HT1080 (cell line): ENCODE results near the gene GALNT6. TPM values are rescaled to one million over a fixed set of nuclear protein-coding genes. Genes with fewer than 3 reads are reported as not detected.
"Not testable (repeated sequence)": the region's sequence is repeated elsewhere in the genome, so short reads cannot be mapped to it uniquely, and the experiment has no call there.

ENCODE experiments used
- DNase-seq: peaks from one replicate; pipeline ENCODE4 v3.0.0-alpha.2; 2015; ENCODE audit warnings: low read depth
- total RNA-seq: library from RNA; depleted of rRNA; stranded (reverse); fragments of >200 nt; shearing (Covaris generic); gene quantifications from 2 replicates; pipeline ENCODE4 v1.2.3, GENCODE V29; 2014

The GALNT6 gene
- total RNA-seq, 1 experiment from 2014 or later = 58.9 TPM

DNA sequence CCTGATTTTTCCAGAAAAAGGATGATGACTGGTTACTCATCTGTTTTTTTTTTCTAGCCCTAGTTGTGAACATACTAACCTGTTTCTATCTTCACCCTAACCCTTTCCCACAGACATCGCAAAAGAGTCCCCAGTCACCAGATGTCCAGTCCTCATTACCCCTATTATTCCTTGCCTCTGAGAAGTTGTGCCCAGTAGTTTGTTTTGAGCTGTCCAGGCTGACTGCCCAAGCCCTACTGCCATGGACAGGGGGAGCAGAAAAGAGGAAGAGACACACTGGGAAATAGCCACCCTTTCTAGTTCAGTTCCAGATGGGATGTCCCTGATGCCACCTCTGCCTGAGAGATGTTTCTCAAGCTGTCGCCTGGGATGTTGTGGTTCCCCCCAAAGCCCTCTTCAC, 30.9 kb downstream of the GALNT6 start:
- no peak for DNase-seq

DNA sequence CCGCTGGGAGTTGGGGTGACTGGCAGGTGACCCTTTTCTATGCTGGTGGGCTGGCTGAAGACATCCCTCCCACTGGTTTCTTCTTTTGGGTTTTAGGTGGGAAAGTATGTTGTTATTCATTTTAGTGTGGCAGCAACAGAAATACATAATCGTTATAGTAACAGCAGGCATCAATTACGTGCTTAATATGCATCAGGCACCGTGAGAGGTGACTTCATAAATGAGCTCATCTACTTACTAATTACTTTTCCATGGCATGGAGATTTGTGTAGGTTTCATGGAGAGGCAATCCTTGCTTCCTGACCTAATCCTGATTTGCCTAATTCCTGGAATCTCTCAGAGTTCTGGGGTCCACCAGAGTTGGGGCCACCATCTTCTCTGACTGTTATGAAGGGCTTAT, 31.4 kb downstream of the GALNT6 start:
- no peak for DNase-seq

DNA sequence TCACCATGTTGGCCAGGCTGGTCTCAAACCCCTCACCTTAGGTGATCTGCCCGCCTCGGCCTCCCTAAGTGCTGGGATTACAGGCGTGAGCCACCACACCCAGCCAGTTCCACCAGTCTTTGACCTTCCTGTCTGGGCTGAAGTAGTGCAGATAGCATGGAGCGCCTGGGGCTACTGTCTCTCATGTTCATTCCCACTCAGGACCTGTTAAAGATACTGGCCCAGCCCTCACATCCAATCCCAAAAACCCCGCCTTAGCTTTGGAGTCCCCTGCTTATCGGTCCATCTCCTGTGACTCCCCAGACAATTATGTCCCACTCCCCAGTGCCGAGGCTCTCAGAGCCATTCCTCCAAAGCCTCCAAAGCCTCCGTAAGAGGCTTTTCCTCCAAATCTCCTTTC, 32.7 kb downstream of the GALNT6 start:
- no peak for DNase-seq

DNA sequence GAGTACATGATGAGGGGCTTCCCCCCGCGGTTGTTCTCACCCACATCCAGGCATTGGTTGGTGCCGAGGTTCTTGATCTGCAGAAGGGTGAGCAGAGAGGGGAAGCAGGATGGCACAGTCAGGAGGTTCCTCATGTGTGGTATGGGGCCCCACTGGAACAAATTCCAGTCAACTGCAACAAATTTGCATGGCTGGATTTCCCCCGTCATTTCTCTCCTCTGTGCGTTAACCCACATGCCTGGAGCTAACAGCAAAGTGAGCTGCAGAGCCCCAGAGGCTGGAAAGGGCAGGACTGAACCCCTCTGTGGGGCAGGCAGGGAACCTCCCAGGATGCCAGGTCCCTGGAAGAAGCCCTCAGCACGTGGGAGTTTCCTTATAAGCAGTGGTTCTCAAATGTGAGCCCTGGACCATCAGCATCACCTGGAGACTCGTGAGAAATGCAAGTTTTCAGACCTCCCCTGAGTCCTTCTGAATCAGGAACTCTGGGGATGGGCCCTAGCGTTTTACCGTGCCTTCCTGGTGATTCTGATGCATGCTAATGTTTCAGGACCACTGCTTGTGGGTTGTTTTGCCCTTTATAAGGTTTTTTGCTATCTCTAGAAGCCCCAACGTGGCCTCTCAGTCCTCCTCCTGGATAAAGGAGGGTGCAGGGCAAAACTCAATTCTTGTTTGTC, 33.7 kb downstream of the GALNT6 start:
- no peak for DNase-seq

DNA sequence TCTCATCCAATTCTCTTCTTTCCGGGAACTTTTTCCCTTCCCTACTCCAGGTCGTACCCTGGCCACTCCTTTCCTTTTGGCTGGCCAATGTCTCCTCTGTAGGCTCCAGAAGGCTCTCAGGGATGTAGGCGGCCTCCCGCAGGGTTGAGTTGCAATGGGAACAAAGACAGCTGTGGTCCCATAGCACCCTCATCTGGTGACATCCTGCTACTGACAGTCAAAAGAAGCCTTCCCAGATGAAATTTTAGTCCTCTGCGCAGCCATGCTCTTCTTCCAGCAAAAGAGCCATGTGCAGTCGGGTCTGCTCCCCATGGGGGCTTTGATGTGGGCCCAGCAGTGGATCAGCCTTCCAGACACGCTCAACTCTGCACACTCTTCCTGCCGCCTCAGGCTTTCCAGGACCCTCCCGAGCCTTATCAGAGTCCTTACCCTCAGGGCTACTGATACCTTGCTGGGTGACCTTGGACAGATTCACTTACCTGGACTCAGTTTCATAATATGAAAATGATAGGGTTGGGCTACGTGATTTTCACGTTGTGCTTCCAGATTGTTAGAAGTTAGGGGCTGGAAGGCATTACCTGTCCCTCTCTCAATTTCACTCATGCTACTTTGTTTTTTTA, 39.2 kb downstream of the GALNT6 start:
- DNase-seq = peak; percentile 54

DNA sequence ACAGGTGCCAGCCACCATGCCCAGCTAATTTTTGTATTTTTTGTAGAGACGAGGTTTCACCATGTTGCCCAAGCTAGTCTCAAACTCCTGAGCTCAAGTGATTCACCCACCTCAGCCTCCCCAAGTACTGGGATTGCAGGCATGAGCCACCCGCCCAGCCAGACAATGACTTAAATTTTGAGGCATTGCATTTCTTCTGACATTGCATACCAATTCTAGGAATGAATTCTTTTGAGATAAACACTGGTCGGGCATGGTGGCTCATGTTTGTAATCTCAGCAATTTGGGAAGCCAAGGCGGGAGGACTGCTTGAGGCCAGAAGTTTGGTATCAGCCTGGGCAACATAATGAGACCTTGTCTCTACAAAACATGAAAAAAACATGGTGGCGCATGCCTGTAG, 42.2 kb downstream of the GALNT6 start:
- DNase-seq = no peak

DNA sequence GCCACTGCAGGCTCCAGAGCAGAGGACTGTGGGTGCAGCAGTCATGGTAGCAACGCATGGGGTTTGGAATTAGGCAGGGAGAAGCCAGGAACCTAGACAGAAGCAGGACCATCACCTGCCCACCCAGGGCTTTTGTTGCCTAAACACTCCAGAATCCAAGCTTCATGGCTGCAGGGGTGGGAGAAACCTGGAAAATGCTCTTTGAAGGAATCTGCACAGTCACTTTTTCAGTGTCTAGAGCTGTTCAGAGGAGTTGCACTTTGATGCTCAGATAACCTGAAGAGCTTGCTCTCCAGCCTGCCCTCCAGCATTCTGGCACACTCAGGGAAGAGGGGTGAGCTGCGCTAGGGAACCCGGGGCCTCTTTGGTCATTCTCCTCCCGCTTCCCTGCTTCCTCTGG, 43.1 kb downstream of the GALNT6 start:
- no peak for DNase-seq

DNA sequence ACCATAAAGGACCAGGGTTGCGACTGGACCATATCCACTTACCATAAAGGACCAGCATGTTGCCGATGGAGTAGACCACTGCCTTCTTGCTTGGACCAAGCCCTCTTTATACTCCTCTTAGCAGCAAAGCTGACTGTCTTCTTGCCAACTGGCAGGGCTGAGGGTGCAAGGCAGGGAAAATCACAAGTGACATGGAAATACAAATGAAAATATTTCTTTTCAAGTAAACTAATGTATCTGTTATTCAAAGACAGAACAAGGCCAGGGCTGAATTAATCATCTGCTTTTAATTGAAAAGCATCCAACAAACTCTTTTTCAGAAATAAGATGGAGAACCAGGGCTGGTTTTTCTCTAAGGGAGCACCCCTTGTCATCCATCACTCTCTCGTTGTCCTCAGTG, 44.6 kb downstream of the GALNT6 start, which contains the start of gene CELA1:
CELA1 (minus strand) TSS at position 99 of the 400 bp plus-strand sequence; CDS start at position 58, 41 bp downstream.
- no peak for DNase-seq

DNA sequence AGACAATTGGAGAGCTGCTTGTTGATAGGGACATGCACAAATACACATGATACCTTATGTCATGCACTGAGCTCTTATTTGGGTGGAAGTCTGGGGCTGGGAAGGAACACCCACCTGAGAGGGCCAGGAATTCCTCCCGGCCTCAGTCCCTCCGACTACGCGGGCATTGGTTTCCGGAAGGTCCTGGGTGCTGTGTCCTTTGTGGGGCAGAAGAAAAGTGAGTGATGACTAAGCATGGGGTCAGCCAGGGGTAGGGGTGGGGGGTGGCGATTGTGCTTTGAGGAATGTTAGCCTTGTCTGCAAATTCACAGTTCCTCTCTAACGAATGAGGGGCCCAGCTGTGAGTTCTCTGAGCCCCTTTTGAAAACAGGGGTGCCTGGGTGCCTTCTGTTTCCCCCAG, 45.5 kb downstream of the GALNT6 start:
- peak; percentile 52 for DNase-seq

DNA sequence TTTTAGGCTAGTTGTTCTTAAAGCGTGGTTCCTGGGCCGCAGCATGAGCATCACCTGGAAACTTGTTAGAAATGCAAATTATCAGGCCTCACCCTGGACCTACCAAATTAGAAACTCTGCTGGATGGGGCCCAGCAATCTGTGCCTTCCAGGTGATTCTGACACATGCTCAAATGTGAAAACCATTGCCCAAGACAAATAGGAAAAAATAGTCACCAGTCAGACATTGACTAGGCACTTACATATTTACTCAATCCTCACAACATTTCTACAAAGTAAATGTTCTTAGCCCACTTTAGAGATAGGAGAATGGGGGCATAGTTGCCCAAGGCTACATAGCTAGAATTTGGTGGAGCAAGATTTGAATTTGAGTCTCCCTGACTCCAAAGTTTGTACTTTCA, 48.0 kb downstream of the GALNT6 start:
- DNase-seq = no peak

DNA sequence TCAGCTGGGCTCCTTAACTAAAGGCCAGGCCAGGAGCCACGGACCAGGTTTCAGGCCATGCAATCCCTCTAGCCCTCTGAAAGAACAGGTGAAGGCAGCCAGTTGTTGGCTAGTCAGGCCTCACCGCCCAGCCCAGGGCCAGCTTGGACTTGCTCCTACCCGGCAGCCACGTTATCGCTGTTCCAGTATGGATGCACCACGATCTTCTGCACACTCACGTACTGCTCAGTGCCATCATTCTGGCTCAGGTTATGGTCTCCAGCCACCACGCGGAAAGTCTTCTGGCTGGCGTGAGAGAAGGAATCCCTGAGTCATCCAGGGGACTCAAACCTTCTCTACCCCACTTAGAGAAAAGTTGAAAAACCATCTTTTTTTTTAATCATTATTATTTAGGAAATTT, 48.8 kb downstream of the GALNT6 start:
- DNase-seq = no peak

DNA sequence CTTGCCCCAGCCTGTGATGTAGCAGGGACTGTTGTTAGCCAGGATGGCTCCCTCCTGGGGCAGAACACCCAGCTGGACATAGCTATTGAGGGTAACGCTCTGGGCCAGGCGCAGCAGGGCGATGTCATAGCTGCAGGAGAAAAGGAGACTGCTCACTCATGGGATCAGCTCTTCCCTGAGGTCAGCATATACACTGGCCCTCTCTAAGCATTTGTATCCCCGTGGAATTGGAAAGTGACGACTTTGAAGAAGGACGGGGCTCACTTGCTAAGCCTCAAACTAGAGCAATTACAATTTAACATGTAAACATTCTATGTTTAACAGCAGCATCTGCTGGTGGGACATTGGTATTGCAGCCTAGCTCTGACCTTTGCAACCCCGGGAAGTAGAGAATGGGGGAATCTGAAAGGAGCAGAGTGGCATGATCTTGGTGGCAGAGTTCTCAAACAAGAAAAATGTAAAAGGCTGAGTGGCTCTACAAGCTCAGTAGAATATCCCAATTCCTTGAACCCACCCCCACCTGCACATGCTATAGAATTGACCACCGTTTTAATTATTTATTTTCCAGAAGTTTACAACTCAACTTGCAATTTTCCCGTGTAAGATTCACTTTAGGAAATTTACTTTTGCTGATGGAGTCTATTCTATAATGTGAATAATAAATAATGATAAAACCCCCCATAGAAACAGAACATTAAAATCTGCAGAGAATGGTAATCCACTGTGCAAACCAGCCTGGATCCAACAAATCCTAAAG, 49.8 kb downstream of the GALNT6 start:
- DNase-seq = peak; percentile 69

DNA sequence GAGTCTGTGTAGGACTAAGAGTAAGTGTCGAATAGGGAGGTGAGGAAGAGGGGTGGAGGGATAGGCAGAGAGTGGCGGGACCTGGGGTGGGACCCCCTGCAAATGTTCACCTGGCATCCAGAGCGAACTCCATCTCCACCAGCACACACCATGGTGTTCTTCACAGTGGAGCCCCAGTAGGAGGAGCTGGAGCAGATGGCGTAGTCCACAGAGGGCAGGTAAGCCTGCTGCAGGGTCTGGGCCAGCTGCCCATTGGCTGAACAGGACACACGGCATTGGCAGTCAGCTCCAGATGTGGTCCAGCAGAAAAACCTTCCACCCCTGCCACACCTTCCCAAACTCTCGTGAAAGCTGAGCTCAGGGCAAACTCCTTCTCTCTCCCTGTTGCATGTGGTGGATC, 51.5 kb downstream of the GALNT6 start:
- no peak for DNase-seq

DNA sequence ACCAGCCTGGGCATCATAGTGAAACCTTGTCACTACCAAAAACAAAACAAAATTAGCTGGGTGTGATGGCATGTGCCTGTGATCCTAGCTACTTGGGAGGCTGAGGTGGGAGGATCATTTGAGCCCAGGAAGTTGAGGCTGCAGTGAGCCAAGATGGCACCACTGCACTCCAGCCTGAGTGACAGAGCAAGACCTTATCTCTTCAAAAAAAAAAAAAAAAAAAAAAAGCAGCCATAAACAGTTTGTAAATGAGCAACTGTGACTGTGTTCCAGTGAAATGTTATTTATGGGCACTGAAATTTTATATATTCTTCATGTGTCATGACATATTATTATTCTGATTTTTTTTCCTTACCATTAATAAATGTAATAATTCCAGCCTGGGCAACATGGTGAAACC, 53.9 kb downstream of the GALNT6 start:
- DNase-seq = not testable (repeated sequence)

DNA sequence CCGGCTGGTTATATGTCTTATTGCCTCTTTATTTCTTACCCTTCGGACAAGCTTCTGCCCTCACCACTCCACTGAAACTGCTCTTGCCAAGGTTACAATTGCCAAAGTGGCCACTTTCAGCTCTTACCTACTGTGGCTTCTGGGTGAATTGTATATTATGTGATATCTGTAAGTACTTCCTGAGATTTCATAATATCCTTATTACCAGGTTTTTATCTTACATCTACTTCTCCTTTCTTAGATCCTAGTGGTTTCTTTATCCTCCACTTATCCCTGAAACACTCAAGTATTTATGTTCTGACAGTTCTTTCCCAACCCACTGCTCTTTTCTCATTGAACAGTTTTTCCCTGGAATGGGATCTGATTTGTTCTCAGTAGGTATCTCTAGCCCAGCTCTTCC, 55.3 kb downstream of the GALNT6 start:
- DNase-seq = no peak

DNA sequence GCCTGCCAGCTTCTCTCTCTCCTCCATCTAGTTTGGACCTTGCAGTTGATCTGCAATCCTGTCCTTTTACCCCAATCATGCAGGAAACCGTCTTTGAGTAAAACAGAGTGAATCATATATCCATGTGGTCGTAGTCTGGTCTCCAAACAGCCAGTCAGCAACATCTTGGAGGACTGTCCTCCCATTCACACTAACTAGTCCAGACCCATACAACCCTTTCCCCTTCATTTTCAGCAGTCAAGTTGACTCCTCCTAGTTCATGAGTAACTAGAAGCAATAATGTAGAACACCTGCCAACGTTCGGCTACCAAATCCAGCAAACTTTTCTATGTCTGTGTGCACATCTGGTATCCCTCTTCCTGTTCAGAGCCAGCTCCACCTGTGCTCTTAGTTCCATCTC, 56.4 kb downstream of the GALNT6 start:
- DNase-seq = peak; percentile 49

DNA sequence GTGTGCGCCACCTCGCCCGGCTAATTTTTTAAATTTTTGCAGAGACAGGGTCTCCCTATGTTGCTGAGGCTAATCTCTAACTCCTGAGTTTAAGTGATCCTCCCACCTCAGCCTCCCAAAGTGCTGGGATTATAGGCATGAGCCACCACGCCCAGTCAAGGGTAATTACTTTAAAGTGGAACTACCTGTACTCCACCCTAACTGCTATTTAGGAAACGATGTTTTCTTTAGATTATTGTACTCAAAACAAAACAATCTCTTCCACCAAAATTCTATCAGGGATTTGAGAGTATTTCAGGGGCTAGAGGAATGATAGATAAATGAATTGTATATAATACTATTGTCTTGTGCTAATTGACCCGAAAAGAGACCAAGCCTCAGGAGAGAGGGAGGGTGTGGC, 57.7 kb downstream of the GALNT6 start:
- DNase-seq = no peak

DNA sequence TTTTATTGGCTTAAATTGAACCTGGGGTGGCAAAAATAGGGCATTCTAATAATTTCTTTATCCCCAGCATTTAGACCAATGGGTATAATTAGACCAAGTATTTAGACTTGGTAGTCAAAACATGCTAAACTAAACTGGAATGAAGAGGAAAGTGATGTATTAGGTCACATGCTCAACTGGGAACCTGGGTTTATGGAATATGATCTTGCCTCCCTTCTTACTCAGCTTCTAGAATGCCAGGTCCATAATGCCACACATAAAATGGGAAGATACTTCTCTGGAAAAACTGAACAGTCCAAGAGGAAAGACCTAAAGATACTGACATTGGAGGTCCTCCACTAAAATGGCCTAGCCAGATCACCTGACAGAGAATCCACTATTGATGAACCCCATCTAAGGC, 61.0 kb downstream of the GALNT6 start:
- no peak for DNase-seq

DNA sequence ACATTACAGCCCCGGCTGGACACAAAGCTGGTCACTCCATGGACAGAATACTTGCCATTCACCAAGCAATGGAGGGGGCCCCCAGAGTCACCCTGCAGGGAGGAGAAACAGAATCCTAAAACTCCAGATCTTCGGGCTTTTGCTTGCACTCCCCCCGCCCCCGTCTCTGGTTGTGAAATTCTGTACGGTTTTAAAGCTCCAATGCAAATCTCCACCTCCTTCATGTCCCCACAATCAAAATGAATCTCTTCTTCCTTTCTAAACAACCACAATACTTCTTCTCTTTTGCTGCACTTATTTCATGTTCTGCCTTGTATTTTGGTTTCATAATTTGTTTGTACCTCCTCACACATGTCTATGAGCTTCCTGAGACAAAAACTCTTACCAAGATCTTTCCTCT, 61.5 kb downstream of the GALNT6 start:
- DNase-seq = no peak

DNA sequence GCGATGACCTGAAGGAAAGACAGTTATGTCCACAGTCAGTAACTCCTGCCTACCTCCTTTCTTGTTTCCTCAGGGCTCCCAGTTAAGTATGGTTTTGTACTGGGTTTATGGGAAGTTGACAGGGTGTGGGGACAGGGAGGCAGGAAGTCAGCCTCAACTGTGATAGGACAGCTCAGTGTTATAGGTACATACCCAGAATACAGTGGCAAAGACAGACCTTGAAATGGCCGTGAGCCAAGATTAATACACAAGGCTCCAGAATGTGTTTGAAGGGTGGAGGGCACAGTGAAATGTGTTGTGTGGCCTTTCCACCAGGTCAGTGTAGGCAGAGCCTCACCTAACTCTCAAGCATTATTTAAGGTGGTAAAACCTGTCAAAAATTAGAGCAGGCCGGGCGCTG, 62.6 kb downstream of the GALNT6 start:
- no peak for DNase-seq

DNA sequence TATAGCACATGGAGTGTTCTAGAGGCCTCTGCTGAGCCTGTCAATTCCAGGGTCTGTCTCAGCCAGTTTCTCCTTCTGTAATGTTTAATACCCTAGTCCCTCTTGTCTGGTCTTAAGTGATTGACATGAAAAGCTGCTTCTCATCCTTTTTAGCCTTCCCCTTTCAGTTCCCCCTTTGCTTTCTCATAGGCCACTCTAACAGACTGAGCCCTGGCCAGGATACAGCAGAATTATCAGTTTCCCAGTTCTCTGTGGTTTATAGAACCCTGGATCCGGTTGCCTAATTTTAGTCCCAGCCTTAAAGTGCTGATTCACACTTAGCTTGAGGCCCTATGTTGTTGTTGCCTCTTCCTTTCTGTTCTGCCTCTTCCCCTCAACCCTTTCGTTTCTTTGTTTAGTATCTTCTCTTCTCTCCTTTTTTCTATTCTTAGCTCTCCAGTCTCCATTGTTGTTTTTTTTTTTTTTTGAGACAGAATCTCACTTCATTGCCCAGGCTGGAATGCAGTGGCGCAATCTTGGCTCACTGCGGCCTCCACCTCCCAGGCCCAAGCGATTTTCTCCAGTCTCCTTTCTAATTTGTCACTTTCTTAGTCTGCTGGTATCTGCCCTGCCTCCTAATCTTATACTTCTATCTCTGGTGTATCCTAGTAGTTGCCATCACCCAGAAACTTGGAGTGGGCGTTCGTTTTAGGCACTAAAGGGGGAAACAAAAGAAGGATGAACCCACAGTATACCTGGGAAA, 64.3 kb downstream of the GALNT6 start:
- peak; percentile 76 for DNase-seq

DNA sequence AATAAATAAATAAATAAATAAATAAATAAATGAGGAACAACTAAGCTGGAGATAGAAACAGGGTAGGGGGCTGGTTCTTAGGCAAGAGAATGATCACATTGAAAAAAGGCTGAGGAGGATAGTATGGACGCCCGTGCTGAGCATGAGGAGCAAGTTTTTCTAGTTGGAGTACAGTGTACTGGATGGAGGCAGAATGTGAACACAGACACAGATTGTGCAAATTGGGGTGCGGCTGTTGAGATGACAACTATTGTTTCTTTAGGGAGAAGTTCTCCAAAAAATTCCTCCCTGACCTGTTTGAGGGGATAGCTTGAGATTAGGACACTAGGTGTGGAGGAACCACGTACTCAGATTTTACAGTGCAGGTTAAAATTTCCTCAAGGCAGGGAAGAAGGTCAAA, 66.3 kb downstream of the GALNT6 start:
- DNase-seq = no peak
